ENCODE data around the gene ISYNA1.

The ISYNA1 gene

GRCh38 chr19:18467978-18468377, 30.0 kb upstream of the ISYNA1 start:
- DNase-seq (ENCODE audit: low read depth) = no peak

- no peak for DNase-seq (ENCODE audit: low read depth)
Observed at GRCh38 chr19:18466354-18466753, 28.4 kb upstream of the ISYNA1 start.

GRCh38 chr19:18465964-18466339, 28.0 kb upstream of the ISYNA1 start:
- no peak for DNase-seq (ENCODE audit: low read depth)

DNA sequence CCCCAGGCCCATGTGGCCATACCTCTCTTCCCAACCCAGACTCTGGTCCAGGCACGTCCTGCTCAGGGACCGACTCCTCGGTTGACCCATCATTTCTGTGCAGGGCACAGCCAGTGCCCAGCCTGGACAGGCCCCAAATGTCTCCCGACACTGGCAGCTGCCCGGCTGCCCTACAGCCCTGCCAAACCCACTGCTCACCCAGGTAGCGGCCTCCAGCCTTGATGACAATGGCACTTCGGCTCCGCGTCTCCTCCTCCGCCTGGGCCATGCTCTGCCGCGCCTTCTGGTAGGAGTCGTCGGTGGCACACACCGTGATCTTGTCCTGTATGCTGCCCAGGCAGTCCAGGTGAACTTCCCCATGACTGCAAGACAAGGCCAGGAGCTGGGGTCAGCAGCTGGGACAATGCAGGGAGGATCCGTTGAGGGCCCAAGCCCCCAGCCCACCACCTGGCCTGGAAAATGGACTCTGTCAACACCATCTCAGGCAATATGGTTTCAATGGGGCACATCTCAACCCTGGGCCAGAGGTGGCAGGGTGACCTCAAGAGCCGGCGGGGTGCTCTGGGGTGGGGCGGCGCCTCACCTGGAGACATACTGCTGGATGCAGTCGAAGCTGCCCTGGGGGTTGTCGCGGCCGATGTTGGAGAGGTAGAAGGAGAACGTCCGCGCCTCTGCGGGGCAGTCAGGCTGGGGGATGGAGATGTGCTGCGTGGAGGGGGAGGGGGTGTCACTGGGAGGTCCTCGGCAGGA, 27.5 kb upstream of the ISYNA1 start:
- no peak for DNase-seq (ENCODE audit: low read depth)

- DNase-seq (ENCODE audit: low read depth) = no peak
Observed at GRCh38 chr19:18464646-18465045, 26.7 kb upstream of the ISYNA1 start.

- DNase-seq (ENCODE audit: low read depth) = no peak
Observed at GRCh38 chr19:18461471-18461870, 23.5 kb upstream of the ISYNA1 start.

GRCh38 chr19:18460900-18461299, 23.0 kb upstream of the ISYNA1 start:
- no peak for DNase-seq (ENCODE audit: low read depth)

DNA sequence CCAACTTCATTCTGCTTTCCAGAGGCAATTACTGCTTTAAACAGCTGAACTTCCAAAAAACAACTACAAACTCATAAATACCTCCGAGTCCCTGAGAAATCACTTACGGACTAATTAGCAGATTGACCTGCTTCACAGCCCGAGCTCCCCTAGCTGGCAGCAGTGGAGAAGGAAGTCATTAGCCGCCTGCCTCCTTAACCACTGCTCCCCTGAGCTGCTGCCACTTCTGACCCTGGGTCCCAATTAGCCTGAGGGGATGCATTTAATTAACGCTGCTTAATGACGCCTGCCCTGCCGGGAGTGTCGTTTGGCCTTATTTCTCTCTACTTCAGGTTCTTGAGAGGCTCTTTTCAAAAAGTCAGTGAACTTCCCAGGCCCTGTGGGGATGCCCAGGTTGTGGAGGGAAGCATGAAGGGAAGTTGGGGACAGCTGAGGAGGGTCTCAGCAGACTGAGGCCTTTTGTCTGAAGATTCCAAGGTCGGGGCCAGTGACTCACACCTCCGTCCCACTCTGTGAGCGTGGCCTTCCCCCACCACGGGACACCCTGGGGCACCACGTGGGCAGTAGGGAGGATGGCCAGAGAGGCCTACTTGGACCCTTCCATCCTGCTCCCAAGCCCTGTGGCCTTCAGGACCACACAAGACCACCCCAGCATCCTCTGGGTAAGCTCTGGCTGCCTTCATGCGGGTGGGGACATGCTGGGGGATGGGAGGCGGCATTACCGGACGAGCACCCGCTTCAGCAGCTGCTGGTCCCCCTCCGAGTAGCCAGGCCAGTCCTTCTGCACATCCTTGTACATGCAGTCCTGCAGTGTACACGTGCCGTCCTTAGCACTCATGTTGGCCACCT, 19.8 kb upstream of the ISYNA1 start:
- no peak for DNase-seq (ENCODE audit: low read depth)

DNA sequence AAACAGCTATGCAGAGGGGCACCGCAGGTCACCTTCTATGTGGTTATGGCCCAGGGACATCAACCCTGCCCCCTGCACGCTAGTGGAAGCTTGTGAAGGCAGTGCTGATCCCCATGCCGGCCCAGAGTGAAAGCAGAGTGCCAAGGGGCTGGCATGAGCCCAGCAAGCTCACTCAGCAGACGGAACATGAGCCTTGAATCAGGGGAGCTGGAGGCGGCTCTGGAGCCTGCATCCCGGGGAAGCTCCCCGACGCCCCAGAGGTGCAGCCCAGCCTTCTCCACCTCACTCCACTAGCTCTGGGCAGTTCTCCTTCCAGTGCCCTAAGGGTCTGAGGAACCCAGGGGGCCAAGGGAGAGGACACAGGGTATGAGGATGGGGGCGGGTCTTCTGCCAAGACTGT, 19.0 kb upstream of the ISYNA1 start:
- no peak for DNase-seq (ENCODE audit: low read depth)

DNA sequence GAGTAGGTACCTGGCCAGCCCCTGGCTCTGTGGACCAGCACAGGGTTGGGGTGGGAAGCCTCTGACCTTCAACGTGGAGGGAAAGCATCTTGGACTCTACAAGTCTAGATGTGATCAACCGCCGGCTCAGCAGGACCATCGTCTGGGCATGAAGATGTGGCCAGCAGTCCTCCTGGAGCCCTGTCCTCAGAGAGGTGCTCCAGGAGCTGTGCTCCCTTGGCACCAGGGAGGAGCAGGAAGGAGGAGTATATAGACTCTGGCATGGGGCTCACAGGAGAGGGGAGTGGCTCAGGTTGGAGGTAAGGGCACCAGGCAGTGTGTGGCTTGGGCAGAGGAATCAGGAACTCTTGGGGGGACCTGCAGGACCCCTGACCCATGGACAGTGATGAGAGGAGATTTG, 18.3 kb upstream of the ISYNA1 start:
- DNase-seq (ENCODE audit: low read depth) = no peak

- DNase-seq (ENCODE audit: low read depth) = no peak
Observed at GRCh38 chr19:18453269-18454024, 15.5 kb upstream of the ISYNA1 start.

DNA sequence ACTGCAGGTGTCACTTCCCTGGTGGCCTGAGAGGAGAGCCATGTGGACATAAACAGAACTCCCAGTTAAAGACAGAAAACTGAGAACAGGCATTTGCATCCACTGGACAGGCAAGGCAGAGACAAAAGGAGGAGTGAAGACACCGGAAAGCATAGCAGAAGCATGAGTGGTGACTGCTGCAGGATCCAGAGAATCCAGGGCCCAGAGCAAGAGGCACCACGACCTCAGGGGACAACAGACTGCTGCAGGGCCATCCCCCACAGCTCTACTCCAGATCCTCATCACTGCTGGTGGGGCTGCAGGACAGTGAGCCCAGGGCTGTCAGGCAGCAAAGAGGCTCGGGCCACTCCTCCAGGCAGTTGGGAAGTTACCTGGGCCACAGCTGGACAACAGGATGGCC, 14.5 kb upstream of the ISYNA1 start:
- no peak for DNase-seq (ENCODE audit: low read depth)

DNA sequence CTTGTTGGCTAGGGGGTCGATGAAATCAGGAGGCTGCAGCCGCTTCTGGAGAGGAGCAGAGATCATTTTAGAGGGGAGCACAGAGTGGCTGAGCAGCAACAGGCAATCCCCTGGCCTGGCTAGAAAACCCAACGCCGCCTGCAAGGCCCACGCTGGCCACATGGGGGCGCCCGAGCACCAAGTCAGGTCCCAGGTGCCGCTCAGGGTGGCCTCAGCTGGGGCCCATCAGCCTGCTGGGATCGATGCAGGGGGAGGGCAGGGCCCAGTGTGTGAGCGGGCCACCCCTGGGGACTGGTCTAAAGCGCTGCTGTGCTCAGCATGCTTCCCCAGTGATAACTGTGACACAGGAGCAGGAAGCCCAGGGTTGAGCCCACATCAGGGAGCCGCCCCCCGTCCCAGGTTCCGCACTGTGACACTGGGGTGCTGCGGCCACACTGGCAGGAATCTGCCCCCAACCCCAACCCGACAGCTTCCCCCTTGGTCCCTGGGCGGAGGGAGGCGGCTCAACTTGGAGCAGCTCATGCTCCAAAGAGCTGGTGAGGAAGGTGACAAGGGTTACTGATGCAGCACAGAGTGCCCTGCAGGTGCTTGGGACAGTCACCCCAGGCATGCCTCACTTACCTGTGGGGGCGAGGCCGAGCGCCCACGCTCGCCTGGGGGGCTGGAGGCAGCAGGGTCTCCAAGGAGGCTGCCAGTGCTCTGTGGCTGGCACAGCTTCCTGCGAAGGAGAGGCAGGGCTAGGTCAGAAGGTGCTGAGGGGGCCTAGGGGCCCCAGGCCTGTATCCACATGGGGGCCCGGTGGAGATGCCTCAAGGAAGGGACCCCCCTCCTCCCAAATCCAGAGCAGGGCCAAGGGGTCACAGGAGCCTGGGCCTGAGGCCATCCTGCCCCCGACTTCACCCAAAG, 13.3 kb upstream of the ISYNA1 start:
- DNase-seq (ENCODE audit: low read depth) = peak; percentile 61

GRCh38 chr19:18450021-18450930, 12.3 kb upstream of the ISYNA1 start:
- DNase-seq (ENCODE audit: low read depth) = no peak

DNA sequence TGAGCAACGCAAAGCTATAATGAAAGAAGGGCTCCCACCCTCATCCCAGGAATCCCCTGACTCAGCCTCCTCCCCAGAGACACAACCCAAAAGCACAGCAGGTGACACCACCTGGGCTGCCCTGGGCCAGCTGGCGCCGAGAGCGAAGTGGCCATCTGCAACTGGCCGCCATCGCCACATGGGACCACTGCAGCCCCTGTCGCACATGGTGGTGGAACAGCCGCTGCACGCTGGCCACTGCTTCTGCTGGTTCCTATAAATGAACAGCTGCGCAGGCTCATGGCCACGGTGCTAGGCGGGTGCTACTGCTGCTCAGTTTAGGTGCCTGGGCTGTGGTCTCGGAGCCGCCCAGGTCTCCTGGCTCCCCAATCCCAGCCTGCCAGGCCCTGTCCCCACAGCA, 11.6 kb upstream of the ISYNA1 start:
- no peak for DNase-seq (ENCODE audit: low read depth)

- no peak for DNase-seq (ENCODE audit: low read depth)
Observed at GRCh38 chr19:18446811-18447359, 9.0 kb upstream of the ISYNA1 start.

DNA sequence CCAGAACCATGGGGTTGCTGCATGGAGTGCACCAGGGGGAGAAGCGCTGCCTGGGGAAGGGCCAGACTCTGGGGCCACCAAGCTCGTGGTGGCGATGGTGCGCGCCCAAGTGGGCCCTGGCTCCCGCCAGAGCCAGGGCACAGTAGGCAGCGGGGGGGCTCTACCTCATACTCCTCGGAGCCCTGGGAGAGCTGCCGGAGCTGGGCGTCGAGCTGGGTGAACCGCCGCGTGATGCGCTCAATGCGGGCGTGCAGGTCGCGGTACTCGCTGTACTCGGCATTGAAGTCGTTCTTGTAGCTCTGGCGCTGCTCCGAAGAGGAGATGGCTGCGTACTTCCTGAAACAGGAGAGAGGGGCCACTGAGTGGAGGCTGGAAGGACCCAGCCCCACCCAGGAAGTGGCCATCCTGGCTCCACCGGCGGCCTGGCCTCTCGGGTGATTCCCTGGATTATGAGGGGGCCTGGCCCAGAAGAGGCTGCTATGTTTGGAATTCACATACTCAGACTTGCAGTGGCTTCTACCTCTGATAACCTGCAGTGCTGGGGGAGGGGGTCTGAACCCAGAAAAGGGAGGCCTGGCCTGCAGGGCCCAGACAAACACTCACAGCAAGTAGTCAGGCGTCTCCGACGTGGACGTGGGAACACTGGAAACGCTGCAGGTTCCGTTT, 8.3 kb upstream of the ISYNA1 start:
- no peak for DNase-seq (ENCODE audit: low read depth)

- no peak for DNase-seq (ENCODE audit: low read depth)
Observed at GRCh38 chr19:18445262-18445948, 7.5 kb upstream of the ISYNA1 start.

DNA sequence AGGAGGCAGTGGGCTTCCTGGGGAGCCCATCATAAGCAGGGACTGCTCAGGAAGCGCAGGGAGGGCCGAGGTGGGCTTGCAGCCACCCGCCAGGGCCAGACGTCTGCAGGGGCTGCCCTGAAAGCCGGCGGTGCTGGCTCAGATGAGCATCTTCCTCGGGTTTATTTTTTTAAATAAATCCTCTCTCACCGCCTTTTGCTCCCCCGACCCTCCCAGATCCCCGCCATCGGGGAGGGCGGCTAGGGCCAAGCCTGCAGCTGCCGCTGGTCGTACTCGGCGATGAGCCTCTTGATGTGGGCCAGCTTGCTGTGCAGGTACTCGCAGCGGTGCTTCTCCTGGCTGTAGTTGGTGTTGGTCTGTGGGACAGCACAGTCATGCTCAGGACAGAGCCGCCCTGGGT, 6.6 kb upstream of the ISYNA1 start:
- no peak for DNase-seq (ENCODE audit: low read depth)
